ENCODE results near the gene SETDB1.

GRCh38 chr1:150931773-150932172 lies 5.6 kb downstream of the SETDB1 start:
- TF ChIP-seq POLR2A (IDR thresholded peaks at IDR 0.05; ENCODE audit: low read depth, low read length) (no peak), POLR2AphosphoS5 (IDR thresholded peaks at IDR 0.05; ENCODE audit: low read depth, low read length) (no peak), TAF1 (IDR thresholded peaks at IDR 0.05; ENCODE audit: borderline replicate concordance, low read depth, low read length) (no peak)

All from GM12892 (cell line).